Measurements from ENCODE around the gene SREK1.
"Not testable (repeated sequence)": the region's sequence is repeated elsewhere in the genome, so short reads cannot be mapped to it uniquely, and the experiment has no call there.

SREK1 gene

DNA sequence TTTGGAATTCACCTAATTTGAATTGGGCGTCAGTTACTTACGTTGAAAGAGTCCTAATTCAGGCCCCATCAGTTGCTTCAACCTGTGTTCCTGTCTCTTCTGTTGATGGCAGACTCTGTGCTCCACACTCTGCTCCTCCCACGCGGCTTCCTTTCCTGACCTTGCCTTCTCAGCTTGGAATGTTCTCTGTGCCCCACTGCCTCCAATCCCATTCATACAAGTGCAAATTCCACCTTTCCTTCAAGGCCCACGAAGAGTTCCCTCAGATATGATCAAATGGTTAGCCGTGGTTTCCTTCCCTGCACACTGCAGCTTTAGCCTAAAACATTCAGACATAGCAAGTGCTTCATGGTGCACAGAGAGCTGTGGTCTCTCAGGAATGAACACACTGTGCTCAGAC lies 65.7 kb downstream of the SREK1 start:
- no peak for DNase-seq
- H3K9me3 ChIP-seq = no peaks in the 10 kb centered on the region
- no peaks in the 10 kb centered on the region for H3K27me3 ChIP-seq
- H3K36me3 ChIP-seq = no peaks in the 10 kb centered on the region
- H3K4me1 ChIP-seq = no peaks in the 10 kb centered on the region
- H3K4me3 ChIP-seq (ENCODE audit: low read depth, low read length) = no peak overlapping the region
- TF ChIP-seq, protein P1, sequence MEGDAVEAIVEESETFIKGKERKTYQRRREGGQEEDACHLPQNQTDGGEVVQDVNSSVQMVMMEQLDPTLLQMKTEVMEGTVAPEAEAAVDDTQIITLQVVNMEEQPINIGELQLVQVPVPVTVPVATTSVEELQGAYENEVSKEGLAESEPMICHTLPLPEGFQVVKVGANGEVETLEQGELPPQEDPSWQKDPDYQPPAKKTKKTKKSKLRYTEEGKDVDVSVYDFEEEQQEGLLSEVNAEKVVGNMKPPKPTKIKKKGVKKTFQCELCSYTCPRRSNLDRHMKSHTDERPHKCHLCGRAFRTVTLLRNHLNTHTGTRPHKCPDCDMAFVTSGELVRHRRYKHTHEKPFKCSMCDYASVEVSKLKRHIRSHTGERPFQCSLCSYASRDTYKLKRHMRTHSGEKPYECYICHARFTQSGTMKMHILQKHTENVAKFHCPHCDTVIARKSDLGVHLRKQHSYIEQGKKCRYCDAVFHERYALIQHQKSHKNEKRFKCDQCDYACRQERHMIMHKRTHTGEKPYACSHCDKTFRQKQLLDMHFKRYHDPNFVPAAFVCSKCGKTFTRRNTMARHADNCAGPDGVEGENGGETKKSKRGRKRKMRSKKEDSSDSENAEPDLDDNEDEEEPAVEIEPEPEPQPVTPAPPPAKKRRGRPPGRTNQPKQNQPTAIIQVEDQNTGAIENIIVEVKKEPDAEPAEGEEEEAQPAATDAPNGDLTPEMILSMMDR (IDR thresholded peaks at IDR 0.05; ENCODE audit: low read depth, low read length) = no peak

- no peaks in the 10 kb centered on the region for H3K27me3 ChIP-seq
- H3K4me3 ChIP-seq (ENCODE audit: low read depth, low read length) = no peak overlapping the region
- no peak for DNase-seq
- no peaks in the 10 kb centered on the region for H3K9me3 ChIP-seq
- TF ChIP-seq, protein P1 (IDR thresholded peaks at IDR 0.05; ENCODE audit: low read depth, low read length) = no peak
- H3K36me3 ChIP-seq = no peaks in the 10 kb centered on the region
- no peaks in the 10 kb centered on the region for H3K4me1 ChIP-seq
Measured at GRCh38 chr5:66213533-66213932, 69.4 kb downstream of the SREK1 start.

DNA sequence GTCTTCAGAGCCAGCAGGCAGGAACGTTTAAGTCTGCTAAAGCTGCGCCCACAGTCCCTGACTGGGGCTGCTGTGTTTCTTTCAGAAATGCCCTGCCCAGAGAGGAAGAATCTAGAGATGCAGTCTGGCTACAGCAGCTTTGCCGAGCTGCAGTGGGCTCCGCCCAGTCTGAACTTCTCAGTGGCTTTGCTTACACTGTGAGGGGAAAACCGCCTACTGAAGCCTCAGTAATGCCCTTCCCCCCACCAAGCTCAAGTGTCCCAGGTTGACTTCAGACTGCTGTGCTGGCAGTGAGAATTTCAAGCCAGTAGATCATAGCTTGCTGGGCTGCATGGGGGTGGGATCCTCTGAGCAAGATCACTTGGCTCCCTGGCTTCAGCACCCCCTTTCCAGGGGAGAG lies 78.4 kb downstream of the SREK1 start:
- no peaks in the 10 kb centered on the region for H3K36me3 ChIP-seq
- H3K4me1 ChIP-seq = no peaks in the 10 kb centered on the region
- TF ChIP-seq, protein P1 (IDR thresholded peaks at IDR 0.05; ENCODE audit: low read depth, low read length) = no peak
- no peaks in the 10 kb centered on the region for H3K9me3 ChIP-seq
- no peaks in the 10 kb centered on the region for H3K27me3 ChIP-seq
- H3K4me3 ChIP-seq (ENCODE audit: low read depth, low read length) = no peak overlapping the region
- no peak for DNase-seq

DNA sequence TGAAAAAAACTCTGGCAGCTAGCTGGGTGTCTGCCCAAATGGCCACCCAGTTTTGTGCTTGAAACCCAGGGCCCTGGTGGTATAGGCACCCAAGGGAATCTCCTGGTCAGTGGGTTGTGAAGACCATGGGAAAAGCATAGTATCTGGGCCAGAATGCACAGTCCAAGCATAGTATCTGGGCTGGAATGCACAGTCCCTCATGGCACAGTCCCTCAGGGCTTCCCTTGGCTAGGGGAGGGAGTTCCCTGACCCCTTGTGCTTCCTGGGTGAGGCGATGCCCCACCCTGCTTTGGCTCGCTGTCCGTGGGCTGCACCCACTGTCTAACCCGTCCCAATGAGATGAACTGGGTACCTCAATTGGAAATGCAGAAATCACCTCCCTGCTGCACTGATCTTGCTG lies 78.8 kb downstream of the SREK1 start:
- not testable (repeated sequence) for H3K9me3 ChIP-seq

DNA sequence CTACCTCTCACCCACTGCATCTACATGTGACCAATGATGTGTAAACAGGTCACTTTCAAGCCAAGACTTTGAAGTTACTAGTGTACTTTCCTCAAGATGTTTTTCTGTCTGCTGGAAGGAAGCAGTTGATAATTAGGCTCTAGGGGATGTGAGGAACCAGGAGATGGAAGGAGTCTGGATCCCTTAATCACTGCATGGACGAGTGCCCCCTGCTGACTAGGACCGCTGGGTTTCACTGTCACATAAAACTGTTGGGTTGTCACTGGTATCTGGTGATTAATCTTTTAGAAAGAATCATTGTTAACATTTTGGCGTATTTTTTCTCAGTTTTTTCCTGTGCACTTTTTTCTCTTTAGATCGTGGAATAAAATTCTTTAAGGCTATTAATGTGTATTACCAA lies 79.5 kb downstream of the SREK1 start:
- no peaks in the 10 kb centered on the region for H3K27me3 ChIP-seq
- H3K4me3 ChIP-seq (ENCODE audit: low read depth, low read length) = no peak overlapping the region
- H3K36me3 ChIP-seq = no peaks in the 10 kb centered on the region
- peak; percentile 27 for DNase-seq
- TF ChIP-seq, protein P1 (IDR thresholded peaks at IDR 0.05; ENCODE audit: low read depth, low read length) = peak; percentile 70
- no peaks in the 10 kb centered on the region for H3K4me1 ChIP-seq
- H3K9me3 ChIP-seq = no peaks in the 10 kb centered on the region

More for the DNA sequence above, 78.8 kb downstream of the SREK1 start:
- not testable (repeated sequence) for DNase-seq; H3K4me1 ChIP-seq; H3K27me3 ChIP-seq; H3K4me3 ChIP-seq (ENCODE audit: low read depth, low read length); H3K36me3 ChIP-seq

GRCh38 chr5:66224274-66224673 lies 80.2 kb downstream of the SREK1 start:
- TF ChIP-seq, protein P1 (IDR thresholded peaks at IDR 0.05; ENCODE audit: low read depth, low read length) = no peak
- no peak for DNase-seq
- no peaks in the 10 kb centered on the region for H3K9me3 ChIP-seq
- H3K4me3 ChIP-seq (ENCODE audit: low read depth, low read length) = no peak overlapping the region
- H3K36me3 ChIP-seq = no peaks in the 10 kb centered on the region
- H3K27me3 ChIP-seq = no peaks in the 10 kb centered on the region
- no peaks in the 10 kb centered on the region for H3K4me1 ChIP-seq
